Measurements from ENCODE around the gene STK36.

STK36 gene

DNA sequence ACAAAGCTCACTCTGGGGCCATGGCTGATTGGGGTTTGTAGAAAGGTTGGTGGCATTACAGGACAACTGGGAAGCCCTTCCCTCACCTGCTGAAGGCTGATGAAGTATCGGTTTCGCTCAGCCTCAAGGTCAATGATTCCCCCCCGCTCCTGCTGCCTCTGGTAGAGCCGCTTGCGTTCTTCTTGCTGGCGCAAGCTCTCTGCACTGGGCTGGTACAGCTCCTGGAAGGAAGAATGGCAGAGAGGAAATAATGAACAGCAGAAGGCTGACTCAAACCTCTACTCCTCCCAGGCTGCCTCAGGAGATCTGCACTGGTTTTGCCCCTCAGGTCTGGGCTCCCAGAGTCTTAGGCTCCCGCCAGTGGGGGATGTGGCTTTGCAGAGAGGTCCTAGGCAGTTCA is 7.2 kb upstream of the STK36 start:
- DNase-seq: no peak

DNA sequence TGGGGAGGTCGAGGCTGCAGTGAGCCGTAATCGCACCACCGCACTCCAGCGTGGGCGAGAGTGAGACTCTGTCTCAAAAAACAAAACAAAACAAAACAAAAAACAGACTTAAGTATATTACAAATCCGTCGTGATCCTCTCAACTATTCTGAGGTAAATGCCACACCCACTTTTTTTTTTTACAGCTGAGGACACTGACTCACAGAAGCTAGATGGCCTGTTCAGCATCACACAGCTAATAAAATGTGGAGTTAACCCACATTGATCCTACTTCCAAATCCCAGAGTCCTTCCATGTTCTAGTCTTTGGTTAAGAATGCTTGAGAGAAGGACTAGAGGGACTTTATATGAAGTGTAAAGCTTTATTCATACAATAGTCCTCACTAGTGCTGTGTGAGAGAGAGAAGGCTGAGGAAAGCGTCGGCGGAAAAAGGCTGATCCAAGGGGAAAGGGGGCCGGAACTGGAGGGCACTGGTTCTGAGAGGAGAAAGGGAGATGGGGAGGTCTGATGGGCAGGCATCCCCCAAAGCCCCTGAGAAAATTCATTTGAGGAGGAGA is 711 bp upstream of the STK36 start:
- DNase-seq: no peak

DNA sequence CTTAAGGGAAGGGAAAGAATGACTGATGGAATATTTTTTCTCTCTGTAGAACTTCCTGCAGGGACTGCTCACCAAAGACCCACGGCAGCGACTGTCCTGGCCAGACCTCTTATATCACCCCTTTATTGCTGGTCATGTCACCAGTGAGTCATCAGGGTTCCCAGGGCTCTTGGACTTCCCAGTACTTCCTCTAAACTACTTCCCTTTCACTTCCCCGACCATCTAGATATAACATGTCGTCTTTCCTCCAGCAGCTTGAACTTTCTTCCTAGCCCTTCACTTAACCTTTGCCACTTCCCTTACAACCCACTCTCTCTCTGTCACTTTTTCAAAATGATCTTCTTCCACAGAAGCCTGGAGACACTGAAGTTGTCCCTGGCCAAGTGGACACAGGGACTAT is 7.2 kb downstream of the STK36 start:
- DNase-seq: no peak

DNA sequence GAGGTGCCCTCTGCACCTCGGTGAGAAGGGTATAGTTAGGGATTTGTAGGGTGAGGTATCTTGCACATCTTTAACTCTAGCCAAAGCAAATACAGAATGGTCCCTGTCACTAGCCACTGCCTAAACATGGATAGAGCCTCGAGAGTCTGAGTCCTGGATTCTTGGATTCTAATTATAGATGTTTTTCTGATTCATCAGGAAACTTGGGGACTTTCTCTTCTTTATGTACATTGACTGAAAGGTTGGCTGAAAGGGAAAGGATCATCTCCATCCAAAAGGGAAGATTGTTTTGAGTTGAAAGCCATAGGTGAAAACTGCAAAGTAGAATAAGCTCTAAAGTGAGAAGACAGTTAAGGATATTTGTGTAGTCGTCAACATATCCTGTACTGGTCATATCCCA is 8.2 kb downstream of the STK36 start:
- no peak for DNase-seq

DNA sequence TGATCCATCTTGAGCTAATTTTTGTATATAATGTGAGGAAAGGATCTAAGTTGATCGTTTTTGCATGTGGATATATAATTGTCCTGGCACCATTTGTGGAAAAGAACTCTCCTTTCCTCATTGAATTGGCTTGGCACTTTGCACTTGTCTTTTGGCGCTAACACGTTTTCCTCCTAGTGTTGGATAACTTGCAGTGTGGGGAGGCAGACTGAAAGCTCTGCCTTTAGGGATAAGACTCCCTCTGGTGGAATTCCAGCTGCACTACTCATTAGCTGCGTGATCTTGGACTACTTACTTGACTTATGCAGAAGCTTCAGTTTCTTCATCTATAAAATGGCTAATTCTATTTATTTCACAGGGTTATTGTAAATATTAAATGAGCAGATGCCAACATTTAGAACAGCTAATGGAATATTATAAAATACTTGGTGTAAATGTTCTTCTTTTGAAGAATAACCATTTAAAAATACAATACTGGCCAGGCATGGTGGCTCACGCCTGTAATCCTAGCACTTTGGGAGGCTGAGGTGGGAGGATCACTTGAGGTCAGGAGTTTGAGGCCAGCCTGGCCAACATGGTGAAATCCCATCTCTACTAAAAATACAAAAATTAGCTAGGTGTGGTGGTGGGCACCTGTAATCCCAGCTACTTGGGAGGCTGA is 15.6 kb downstream of the STK36 start:
- peak; percentile 52 for DNase-seq

DNA sequence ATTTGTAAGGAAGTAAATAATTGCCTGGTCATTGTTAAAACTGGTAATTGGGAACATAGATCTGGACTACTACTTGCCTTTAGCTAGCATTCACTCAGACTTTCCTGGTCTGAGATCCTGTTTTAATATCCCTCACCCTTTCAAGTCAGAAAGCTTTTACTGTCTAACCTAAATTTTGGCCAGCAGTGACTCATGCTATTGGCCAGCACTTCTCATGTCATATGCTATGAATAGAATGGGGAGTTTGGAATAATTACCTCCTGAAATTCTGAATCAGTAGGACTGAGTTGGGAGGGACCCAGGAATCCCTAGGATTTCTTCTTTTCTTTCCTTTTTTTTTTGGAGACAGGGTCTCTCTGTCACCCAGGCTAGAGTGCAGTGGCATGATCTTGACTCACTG is 19.3 kb downstream of the STK36 start:
- DNase-seq: no peak

DNA sequence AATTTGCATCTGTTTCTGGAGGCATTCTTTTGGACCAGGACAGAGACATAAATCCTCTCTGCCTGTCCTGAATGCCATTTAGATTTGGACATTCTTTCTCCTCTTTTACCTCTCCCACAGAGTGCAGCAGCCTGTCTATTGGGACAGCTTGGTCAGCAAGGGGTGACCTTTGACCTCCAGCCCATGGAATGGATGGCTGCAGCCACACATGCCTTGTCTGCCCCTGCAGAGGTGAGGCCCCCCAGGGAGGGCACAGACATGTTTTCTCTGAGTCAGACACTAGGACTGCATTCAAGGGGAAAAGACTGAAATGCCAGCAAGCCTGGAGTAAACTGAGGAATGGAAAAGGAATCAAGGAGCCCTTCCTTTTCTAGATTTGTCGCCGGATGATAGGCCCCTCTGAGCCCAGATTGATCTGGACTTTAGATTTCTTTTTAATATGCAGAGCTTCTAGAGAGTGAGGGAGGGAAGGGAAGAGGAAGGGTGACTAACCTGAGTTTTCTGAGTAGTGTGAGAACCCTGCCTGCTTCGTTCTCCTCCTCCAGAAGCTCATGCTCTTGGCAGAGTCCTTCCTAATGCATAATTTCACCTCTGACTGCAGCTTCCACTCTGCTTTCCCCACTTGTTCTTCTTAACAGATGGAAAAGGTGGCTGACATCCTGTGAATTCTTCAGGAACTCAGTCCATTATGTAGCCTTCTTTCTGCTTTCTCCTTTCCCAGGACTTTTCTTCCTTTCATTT is 22.7 kb downstream of the STK36 start:
- DNase-seq: no peak

DNA sequence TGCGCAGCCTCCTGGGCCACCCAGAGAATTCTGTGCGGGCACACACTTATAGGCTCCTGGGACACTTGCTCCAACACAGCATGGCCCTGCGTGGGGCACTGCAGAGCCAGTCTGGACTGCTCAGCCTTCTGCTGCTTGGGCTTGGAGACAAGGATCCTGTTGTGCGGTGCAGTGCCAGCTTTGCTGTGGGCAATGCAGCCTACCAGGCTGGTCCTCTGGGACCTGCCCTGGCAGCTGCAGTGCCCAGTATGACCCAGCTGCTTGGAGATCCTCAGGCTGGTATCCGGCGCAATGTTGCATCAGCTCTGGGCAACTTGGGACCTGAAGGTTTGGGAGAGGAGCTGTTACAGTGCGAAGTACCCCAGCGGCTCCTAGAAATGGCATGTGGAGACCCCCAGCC is 27.0 kb downstream of the STK36 start:
- DNase-seq: no peak

DNA sequence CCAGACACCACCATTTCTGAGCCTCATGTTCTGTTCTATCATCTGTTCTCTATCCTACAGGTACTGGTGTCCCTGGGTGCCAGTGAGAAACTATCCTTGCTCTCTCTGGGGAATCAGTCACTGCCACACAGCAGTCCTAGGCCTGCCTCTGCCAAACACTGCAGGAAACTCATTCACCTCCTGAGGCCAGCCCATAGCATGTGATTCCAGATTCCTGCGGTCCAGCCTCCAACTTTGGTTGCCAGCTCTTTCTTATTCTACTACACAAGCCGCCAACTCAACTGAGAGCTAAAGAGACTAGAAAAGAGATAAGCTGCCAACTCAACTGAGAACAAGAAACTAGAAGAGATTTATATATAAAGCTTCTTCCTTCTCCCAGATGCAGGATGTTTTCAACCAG is 29.9 kb downstream of the STK36 start:
- no peak for DNase-seq

DNA sequence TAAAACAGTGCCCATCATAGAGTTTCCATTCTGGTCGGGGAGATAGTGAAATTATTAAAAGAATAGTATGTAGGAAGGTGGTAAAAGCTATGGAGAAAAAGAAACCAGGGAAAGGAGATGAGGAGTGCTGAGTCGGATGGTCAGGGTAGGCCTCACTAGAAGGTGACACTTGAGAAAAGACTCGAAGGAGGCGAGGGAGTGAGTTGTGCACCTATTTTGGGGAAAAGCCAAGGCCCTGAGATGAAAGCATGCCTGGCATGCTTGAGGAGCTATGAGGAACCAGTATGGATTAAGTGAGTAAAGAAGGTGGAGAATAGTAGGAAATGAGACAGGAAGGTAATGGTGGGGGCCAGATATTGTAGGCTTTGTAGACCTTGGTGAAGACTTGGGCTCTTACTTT is 31.5 kb downstream of the STK36 start:
- no peak for DNase-seq

DNA sequence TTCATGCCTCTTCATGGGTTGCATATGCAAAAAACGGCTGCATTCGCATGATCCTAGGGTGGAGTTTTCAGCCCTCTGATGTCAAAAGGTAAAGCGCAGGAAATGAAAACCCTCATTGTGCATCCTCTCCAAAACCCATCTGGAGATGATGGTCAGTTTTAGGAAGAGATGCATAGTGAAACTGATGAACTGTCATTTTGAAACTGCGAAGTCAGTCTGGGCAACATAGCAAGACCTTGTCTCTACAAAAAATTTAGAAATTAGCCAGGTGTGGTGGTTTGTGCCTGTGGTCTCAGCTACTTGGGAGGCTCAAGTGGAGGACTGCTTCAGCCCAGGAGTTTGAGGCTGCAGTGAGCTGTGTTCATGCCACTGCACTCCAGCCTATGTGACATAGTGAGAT is 36.2 kb downstream of the STK36 start:
- no peak for DNase-seq

DNA sequence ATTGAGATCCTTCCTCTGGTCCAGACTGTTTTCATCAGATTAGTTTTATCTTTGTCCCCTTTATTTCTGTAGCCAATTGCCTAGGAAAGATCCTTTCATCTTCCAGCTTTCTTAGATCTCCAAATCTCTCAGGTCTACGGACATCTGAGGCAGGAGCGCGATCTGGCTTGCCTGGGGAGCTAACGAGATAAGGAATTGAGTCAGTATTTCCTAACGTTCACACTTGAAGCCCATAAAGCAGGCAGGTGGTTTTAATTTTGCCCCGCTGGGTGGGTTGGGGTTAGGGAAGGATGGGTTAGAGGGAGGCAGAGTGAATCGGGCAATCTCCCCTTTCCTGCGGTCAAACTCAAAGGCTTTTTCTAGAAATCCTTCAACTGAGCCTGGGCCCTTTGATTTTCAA is 38.0 kb downstream of the STK36 start:
- no peak for DNase-seq

DNA sequence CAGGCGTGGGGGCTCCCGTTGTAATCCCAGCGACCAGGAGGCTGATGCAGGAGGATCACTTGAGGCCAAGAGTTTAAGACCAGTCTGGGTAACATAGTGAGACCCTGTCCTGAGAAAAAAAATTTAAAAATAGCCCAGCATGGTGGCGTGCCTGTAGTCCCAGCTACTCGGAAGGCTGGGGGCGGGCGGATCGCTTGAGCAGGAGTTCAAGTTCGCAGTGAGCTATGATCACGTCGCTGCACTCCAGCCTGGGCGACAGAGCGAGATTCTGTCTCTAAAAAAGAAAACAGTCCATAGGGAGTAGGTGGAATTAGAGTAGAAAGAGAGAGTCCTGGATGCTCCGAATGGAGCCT is 38.4 kb downstream of the STK36 start:
- DNase-seq: no peak

DNA sequence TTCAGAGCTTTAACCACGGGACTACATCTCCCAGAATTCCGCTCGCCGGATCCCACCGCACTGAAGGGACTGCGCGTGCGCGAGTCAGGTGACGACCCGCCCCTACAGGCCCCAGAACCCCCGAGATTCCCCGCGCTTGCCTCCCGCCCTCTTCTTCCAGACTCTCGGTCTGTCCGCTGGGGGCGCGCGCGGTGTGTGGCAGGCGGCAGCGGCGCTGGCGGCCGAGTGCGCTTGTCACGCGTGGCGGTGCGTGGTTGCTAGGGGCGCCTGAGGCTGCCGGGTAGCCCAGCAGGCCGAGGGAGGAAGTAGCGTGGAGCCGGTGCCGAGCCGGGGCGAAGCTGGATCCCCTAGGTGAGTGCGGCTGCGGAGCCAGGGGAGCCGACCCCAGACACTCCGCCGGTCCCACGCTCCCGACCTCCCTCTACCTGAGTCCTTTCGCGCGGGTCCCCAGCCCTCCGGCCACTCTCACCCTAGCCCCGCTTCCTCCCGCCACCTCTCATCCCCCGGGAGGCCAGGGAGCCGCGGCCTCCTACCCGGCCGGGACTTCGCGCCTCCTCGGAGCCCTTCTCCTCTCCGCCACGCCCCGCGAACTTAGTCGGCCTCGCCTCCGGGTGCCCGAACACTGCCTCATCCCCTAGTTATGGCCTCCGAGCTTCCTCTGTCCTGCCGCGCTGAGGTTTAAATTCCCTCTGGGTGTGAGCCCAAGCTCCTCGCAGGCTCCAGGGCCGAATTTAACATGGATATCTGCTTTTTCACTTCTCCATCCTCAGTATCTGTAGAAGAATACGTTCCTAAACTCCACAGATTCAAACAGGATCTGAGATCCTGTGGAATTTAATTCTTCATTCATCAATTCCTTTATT is 39.0 kb downstream of the STK36 start, which contains the start of gene TTLL4:
TSS of gene TTLL4 (plus strand) at position 149 of the 863 bp plus-strand sequence. CDS start 26,842 bp downstream, outside the sequence.
- DNase-seq: peak; percentile 96

DNA sequence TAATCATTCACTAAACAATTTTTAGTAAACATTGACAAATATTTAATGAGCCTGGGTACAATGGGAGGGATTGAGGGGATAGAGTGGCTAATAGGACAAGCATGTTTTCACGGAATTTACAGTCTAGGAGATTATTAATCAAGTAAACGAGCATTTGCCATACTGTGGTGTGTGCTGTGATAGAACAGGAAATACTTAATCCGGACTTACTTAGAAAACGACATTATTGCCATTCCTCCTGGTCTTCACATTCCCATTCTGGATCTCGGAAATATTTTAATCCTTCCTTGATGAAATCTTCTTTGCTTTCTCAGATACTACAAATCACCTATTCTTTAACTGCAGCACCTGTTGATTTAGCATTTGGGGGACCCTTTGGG is 39.7 kb downstream of the STK36 start:
- no peak for DNase-seq

DNA sequence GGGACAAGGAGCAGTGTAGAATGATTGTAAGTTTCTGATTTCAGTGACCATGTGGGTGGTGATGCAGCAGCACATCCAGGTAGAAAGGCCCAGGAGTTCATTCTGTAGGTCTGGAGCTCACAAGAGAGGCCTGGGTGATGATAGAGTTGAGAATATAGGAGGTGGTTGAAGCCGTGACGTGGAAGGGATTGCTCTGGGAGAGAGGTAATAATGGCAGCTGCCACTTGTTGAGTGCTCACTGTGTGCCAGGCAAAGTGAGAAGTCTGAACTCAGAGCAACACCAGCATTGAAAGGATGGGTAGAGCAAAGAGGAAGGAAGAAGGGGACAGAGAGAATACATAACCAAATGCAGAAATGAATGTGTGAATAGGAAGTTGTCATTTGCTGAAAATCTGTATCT is 42.0 kb downstream of the STK36 start:
- no peak for DNase-seq

DNA sequence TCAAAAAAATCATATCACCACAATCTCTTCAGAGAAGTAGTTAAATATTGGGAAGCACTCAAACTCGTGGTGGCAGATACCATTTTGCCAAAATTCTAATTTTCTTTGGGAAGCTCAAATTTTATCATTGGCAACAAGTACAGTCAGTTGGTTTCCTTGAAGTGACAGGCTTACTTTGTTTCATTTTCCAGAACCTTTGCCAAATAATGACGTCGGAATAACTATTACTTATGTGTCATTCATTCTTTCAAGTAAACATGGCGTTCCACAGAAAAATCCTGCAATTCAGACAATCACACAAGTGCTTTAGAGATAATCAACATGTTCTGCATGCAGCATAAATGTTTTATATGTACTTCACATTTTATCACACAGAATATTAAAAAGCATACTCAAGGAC is 44.2 kb downstream of the STK36 start:
- no peak for DNase-seq

DNA sequence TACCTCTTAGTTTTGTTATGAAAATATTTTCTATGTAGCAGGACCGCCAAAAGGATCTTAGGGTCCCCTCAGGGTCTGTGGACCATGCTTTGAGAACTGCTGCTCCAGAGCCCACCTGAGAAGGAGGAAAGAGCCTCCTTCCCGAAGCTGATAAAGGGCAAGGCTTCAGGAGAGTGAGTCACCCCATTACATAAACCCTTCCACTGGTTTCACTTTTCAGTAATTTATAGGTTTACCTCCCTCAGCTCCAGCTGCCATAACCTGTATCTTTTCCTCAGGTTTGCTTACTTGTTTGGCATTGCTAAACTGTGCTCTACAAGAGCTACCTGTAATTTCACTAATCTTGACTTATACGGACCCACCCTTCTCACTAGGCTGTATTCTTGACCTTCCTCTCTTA is 45.4 kb downstream of the STK36 start:
- no peak for DNase-seq

DNA sequence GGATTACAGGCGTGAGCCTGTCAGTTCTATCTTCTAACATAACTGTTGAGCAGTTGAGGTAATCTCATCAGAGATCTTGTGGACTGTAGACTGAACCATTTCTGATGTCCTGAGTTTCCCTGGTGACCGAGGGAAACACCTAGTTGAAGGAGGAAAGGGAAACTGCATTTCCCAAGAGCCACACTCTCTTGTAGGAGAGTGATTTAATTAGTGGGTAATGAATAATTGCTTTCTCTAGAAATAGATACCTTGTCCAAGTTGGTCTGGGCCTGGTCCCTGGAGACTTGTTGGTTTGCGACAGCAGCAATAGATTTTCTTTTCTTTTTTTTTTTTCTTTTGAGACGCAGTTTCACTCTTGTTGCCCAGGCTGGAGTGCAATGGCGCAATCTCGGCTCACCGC is 46.2 kb downstream of the STK36 start:
- no peak for DNase-seq

DNA sequence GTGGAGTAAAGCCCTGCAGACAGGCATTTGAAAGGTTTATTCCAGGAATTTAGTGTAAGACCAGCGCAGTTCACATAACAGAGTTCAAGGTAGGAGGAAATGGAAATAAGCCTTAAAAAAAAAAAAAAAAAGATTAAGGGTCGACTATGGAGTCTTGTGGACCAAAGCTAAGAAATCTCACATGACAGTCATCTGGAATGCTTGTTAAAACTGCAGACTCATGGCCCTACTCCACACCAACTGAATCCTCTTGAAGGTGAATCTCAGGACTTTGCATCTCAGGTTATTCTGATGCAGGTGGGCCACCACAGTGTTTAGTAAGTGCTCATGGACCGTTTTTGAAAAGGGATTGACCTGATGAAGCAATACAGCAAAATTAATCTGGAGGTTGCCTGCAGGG is 47.6 kb downstream of the STK36 start:
- no peak for DNase-seq

DNA sequence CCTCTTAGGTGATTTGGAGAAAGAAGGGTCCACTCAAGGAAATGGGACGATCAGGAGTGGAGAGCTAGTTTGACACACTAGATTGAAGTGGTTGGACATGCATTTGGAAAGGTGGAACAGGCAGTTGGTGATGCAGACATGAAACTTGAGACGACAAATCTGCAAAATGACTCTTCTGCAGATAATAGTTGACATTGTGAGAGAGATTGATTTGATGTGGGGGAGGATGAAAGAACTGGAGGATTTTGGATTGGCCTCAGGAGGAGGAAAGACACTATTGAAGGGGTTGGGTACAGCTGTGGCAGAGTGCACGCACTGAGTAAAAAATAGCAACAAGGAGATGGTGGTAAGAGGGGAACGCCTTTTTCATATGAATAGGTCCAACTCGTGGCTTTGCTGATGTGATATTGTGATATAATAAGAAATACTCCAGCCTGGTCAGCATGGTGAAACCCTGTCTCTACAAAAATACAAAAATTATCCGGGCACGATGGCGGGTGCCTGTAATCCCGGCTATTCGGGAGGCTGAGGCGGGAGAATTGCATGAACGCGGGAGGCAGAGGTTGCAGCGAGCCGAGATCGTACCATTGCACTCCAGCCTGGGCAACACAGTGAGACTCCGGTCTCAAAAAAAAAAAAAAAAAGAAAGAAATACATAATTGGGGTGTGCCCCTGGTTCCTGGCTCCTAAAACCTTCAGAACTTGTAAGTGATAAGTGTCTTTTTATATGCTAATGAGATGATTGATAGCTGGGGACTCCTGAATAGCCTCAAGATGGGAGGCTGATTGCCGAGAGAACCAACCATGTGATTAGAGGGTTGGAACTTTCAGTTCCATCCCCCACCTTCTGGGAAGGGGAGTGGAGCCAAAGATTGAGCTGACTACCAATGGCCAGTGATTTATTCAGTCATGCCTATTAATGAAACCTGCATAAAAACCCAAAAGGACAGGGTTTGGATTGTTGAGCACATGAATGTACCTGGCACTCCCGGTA is 48.5 kb downstream of the STK36 start:
- DNase-seq: no peak

DNA sequence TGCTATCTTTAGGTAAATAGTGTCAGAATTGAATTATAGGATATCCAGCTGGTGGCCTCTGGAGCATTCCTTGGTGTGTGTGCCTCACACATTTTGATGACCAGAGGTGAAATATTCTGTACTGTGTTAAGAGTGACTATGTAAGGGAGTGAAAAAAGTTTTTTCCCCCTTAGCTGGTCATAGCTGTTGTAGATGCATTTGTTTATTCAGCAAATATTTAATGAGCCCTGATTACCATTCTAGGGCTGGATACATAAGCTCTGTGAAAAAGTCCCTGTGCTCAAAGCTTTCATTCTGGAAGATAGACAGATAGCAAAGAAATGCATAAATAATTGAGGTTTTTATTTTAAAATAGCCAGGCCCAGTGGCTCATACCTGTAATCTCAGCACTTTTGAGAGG is 49.6 kb downstream of the STK36 start:
- DNase-seq: no peak

Data from GDM1 (cell line).